ENCODE results near the gene GANAB.

DNA sequence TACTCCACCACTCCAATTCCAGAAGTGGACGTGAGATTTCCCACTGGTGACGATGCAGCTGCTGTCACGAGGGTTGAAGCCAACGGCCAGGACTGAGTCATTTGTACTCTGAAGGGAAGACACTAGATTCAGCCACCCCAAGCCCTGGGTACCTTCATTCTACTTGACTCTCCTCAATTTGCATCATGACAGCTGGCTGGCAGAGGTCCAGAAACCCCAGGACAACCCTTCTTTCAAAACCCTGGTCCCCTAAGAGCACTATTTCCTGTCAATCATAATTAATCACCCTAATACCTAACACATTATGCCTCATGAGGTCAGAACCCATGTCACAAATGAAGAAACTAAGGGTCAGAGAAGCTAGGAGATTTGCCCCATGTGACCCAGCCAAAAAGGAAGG, 38.7 kb downstream of the GANAB start:
- TF ChIP-seq EZH2 (optimal IDR thresholded peaks at IDR 0.05; ENCODE audit: low read depth, low read length) (no peak), EZH2phosphoT487 (IDR thresholded peaks at IDR 0.05; ENCODE audit: low read length) (no peak)
- TF ChIP-seq, protein P1, sequence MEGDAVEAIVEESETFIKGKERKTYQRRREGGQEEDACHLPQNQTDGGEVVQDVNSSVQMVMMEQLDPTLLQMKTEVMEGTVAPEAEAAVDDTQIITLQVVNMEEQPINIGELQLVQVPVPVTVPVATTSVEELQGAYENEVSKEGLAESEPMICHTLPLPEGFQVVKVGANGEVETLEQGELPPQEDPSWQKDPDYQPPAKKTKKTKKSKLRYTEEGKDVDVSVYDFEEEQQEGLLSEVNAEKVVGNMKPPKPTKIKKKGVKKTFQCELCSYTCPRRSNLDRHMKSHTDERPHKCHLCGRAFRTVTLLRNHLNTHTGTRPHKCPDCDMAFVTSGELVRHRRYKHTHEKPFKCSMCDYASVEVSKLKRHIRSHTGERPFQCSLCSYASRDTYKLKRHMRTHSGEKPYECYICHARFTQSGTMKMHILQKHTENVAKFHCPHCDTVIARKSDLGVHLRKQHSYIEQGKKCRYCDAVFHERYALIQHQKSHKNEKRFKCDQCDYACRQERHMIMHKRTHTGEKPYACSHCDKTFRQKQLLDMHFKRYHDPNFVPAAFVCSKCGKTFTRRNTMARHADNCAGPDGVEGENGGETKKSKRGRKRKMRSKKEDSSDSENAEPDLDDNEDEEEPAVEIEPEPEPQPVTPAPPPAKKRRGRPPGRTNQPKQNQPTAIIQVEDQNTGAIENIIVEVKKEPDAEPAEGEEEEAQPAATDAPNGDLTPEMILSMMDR (IDR thresholded peaks at IDR 0.05; ENCODE audit: low read length), result no peak
